Measurements from ENCODE around the gene USF2.

DNA sequence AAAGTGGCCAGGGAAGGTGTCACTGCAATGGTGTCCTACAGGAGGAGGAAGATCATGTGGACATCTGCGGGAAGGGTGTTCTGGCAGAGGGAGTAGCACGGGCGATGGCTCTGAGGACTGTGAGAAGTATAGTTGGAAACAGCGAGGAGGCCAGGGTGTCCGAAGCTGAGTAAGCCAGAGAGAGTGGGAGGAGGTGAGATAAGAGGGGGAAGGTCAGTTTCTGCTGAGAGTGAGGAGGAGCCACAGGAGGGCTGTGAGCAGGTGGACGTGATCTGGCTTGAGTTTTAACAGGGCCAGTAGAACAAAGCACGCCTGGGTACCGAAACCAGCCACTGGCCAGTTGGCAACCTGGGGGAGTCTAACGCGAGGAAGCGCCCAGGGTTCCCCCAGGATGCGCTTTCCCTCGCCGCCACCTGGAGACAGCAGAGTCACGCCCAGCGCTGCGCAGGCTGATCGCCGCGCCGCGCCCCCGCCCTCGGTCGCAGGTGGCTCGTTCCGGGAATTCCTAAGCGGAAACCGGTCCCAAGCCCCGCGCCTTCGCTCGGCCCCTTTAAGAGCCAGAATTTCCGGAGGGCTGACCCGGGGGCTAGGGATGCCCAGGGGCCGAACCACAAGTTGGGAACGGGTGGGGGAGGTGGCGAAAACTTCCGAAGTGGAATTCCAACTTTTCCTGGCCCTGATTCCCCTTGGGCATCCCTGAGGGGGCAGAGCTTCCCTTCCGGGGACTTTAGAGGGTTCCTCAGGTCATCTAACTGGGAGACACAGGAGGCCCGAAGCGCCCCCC, 21.0 kb upstream of the USF2 start:
- TF ChIP-seq GATA2 (IDR thresholded peaks at IDR 0.05; ENCODE audit: low read depth, low read length) = no peak
- no peak for TF ChIP-seq GATA3 (IDR thresholded peaks at IDR 0.05; ENCODE audit: low read depth, low read length)
